Measurements from ENCODE around the gene MAP2K5.

DNA sequence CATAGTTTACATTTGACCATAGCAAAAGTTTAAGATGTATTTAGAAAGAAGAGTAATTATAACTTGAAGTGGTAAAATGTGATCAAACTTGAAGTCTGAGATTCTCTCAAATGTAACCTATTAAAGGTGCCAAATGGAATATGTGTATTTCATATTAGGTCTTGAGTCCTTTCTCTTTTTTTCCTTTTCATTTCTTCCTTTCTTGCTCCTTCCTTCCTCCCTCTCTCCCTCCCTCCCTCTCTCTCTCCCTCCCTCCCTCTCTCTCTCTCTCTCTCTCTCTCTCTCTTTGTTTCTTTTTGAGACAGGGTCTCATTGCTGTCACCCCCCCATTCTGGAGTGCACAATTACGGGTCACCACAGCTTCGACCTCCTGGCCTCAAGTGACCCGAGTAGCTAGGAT is 47.7 kb downstream of the MAP2K5 start:
- no peak for TF ChIP-seq CTCF (IDR thresholded peaks at IDR 0.05; ENCODE audit: low read depth, low read length, missing input control)
- no peak for TF ChIP-seq RAD21 (IDR thresholded peaks at IDR 0.05)
- no peak for TF ChIP-seq HNF4G (IDR thresholded peaks at IDR 0.05)
- no peak for TF ChIP-seq REST (IDR thresholded peaks at IDR 0.05)
- no peak for TF ChIP-seq MAX (IDR thresholded peaks at IDR 0.05)
- TF ChIP-seq NR2F2 (IDR thresholded peaks at IDR 0.05) = no peak
- no peak for TF ChIP-seq SP1 (IDR thresholded peaks at IDR 0.05)
- TF ChIP-seq TAF1 (conservative IDR thresholded peaks at IDR 0.05) = no peak

Measured in liver (tissue), 3 donors.